Diencephalon (tissue), 1 donor: ENCODE results near the gene NPR2. TPM values are rescaled to one million over a fixed set of nuclear protein-coding genes. Genes with fewer than 3 reads are reported as not detected.

ENCODE experiments used
- small RNA-seq: library from RNA; depleted of rRNA; stranded (forward); fragments of <200 nt; gene quantifications from one replicate; pipeline ENCODE3, GENCODE V24; 2014
- total RNA-seq: library from RNA; depleted of rRNA; stranded (reverse); fragments of >200 nt; gene quantifications from one replicate; pipeline ENCODE4 v1.2.3, GENCODE V29; 2014

NPR2 gene
- 11.3 TPM for total RNA-seq

DNA sequence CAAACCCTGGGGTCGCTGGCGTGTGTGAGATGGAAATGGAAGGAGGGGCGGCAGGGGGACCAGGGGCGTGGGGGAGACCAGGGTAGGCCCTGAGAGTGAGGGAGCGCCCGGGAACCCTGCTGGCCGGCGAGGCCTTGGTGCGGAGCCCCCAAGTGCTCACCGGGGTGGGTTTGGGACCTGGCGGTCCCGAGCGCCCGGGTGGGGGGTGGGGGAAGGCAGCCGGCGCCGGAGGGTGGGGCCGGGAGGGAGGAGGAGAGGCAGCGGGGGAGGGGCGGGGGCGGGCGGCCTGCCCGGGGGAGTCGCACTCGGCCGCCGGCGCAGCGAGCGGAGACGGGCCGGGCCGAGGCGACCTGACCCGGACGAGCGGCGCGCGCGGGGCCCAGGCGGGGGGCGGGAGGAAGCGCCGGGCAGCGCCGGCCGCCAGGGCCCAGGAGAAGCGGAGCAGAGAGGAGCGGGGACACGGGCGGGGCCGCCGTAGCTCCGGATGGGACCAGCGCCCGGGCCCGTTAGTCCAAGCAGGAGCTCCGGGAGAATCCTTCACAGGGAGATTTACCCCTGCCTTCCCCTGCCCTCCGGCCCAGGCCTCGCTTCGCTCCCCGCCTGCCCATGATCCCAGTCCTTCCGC, at the start of gene NPR2:
Gene NPR2, plus strand, starts transcription at position 295 of the 625 bp plus-strand sequence. CDS start 818 bp downstream, outside the sequence.

GRCh38 chr9:35748858-35749514, 42.4 kb upstream of the NPR2 start, which contains the start of the genes GBA2 and RGP1:
TSS of gene GBA2 (minus strand) at chr9:35749228. CDS start at chr9:35748704, 524 bp downstream.
TSS of gene RGP1 (plus strand) at chr9:35749287. CDS start at chr9:35749756, 469 bp downstream.

GRCh38 chr9:35754264-35754663, 37.1 kb upstream of the NPR2 start, which contains the start of gene MSMP:
TSS of gene MSMP (minus strand) at chr9:35754276. CDS start at chr9:35754129, 147 bp downstream.

GRCh38 chr9:35812025-35812602, 20.7 kb downstream of the NPR2 start, which contains the start of gene SPAG8:
TSS of gene SPAG8 (minus strand) at chr9:35812262. CDS start at chr9:35812147, 115 bp downstream.

GRCh38 chr9:35814841-35815543, 23.6 kb downstream of the NPR2 start, which contains the start of gene HINT2:
TSS of gene HINT2 (minus strand) at chr9:35815042. CDS start at chr9:35814979, 63 bp downstream.

GRCh38 chr9:35828716-35829083, 37.3 kb downstream of the NPR2 start, which contains the start of gene FAM221B:
TSS of gene FAM221B (minus strand) at chr9:35828732. CDS start at chr9:35826161, 2,571 bp downstream.

DNA sequence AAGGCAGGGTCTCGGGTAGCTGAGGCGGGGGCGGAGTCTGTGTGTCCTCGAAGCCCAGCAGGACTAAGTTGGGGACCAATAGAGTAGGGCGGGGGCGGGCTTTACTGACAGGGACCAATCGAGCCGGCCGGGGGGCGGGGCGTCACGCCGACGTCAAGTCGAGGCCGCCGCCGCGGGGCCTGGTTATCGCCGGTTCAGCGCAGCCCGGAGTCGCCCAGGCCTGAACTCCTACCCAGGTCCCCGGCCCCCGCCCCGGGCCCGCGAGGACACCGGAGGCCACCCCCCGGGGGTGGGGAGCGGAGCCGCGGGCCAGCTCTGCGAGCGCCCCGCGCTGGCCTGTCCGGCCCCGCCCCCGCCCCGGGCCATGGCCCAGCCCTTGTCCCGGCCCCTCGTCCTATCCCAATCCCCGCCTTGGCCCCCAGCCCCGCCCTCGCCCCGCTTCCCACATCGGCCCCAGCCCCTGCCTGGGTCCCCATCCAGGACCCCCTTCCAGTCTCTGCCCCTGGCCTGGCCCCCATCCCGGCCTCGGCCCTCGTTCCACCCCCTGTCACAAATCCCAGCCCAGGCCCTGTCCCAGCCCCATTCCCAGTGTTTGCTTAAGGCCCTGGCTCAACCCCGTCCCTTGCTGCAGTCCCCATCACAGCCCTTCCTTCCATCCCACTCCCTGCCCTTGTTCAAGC, 37.8 kb downstream of the NPR2 start, which contains the start of gene TMEM8B:
Gene TMEM8B, plus strand, starts transcription at position 145 of the 680 bp plus-strand sequence. Its CDS starts 220 bp downstream, at position 365.

Small RNA genes within 50 kb of the gene (small RNA-seq; reads per million reads assigned to genes)
- not detected for gene HINT2

Other genes starting within 250 kb of the NPR2 start
- 20.1 TPM for gene TESK1, start 186.3 kb upstream of the NPR2 start, total RNA-seq
- gene CD72, start 173.2 kb upstream of the NPR2 start, total RNA-seq = 0.46 TPM
- not detected for gene SIT1, start 140.7 kb upstream of the NPR2 start, total RNA-seq
- 144,204 TPM for gene RMRP, start 133.6 kb upstream of the NPR2 start, total RNA-seq
- 11.5 TPM for gene CCDC107, start 133.3 kb upstream of the NPR2 start, total RNA-seq
- gene ARHGEF39, start 126.4 kb upstream of the NPR2 start, total RNA-seq = 0.46 TPM
- gene CA9, start 117.7 kb upstream of the NPR2 start, total RNA-seq = 1.2 TPM
- 14.1 TPM for gene TPM2, start 101.7 kb upstream of the NPR2 start, total RNA-seq
- 24.9 TPM for gene TLN1, start 59.4 kb upstream of the NPR2 start, total RNA-seq
- gene CREB3, start 58.9 kb upstream of the NPR2 start, total RNA-seq = 33.0 TPM
- 60.7 TPM for gene GBA2, start 42.4 kb upstream of the NPR2 start, total RNA-seq
- gene RGP1, start 42.3 kb upstream of the NPR2 start, total RNA-seq = 19.1 TPM
- gene MSMP, start 37.3 kb upstream of the NPR2 start, total RNA-seq = not detected
- 8.3 TPM for gene SPAG8, start 20.7 kb downstream of the NPR2 start, total RNA-seq
- 13.4 TPM for gene HINT2, start 23.5 kb downstream of the NPR2 start, total RNA-seq
- 0.23 TPM for gene FAM221B, start 37.1 kb downstream of the NPR2 start, total RNA-seq
- gene TMEM8B, start 37.6 kb downstream of the NPR2 start, total RNA-seq = 10.4 TPM
- not detected for gene OR13J1, start 78.8 kb downstream of the NPR2 start, total RNA-seq
- not detected for gene HRCT1, start 114.6 kb downstream of the NPR2 start, total RNA-seq
- gene SPAAR, start 117.9 kb downstream of the NPR2 start, total RNA-seq = 0.46 TPM
- gene OR2S2, start 166.6 kb downstream of the NPR2 start, total RNA-seq = not detected
- gene RECK, start 245.3 kb downstream of the NPR2 start, total RNA-seq = 9.0 TPM